Body of pancreas (tissue), 4 donors: Measurements from ENCODE around the gene IER5L. TPM values are rescaled to one million over a fixed set of nuclear protein-coding genes. Genes with fewer than 3 reads are reported as not detected.

Experiments
- ATAC-seq: fragments of 150-250 bp; one replicate; pipeline ENCODE4 v1.9.1; 2016
- DNase-seq, 4 donors: peaks; one replicate each; pipeline ENCODE4 v3.0.0-alpha.2; 2019
- H3K27ac ChIP-seq, 4 donors: fragments of 200-600 bp; sonication (generic); 1 replicate in 3 of 4; 2 replicates in 1 of 4; pipeline versions ENCODE4 v1.5.1 to v1.6.1; 2016 to 2019; ENCODE audit warnings: mild to moderate bottlenecking in 1 of 4, mixed read lengths in 1 of 4, moderate library complexity in 1 of 4
- H3K27me3 ChIP-seq, 2 donors: fragments of 200-600 bp; sonication (generic); one replicate each; pipeline ENCODE4 v1.6.0; 2016; ENCODE audit warnings: mild to moderate bottlenecking in 1 of 2
- H3K36me3 ChIP-seq, 2 donors: fragments of 200-600 bp; sonication (generic); replicated peaks in 1 of 2; 2 replicates each; pipeline ENCODE4 v1.5.1; 2016; ENCODE audit warnings: low read depth in 2 of 2; ENCODE audit not compliant: insufficient read depth in 1 of 2
- H3K4me1 ChIP-seq: fragments of 200-600 bp; sonication (generic); one replicate; pipeline ENCODE4 v1.6.0; 2016
- H3K4me3 ChIP-seq, 2 donors: fragments of 200-600 bp; sonication (generic); 1 replicate in 1 of 2; 2 replicates in 1 of 2; pipeline ENCODE4 v1.5.1; 2016 to 2019
- H3K9me3 ChIP-seq, 3 donors: fragments of 200-600 bp; sonication (generic); 1 replicate in 2 of 3; 2 replicates in 1 of 3; pipeline ENCODE4 v1.5.1; 2016
- POLR2A ChIP-seq, 3 donors: fragments of 450-650 bp; IDR thresholded peaks; one replicate each; pipeline ENCODE4 v1.6.1; 2016; ENCODE audit warnings: antibody characterized with exemption in 3 of 3, mild to moderate bottlenecking in 2 of 3
- WGBS, 2 donors: methylation state at CpG; one replicate each; pipeline ENCODE4 v1.1.5; 2017; 5-methylcytosine and 5-hydroxymethylcytosine counted together
- intact Hi-C: fragments of 100-400 bp; cut with DNase I; formaldehyde crosslinking; loops from one replicate; pipeline ENCODE4 v1.15.1; 2023
- total RNA-seq, 2 donors: library from RNA; depleted of rRNA; stranded (reverse); fragments of >200 nt; gene quantifications; one replicate each; pipeline ENCODE4 v1.1.0, GENCODE V29; 2016
- TF ChIP-seq, protein P1 (sequence below), 7 experiments: fragments of 450-650 bp in 4 of 7; fragments of 200-600 bp in 3 of 7; sonication (generic) in 3 of 7; IDR thresholded peaks; one replicate each; pipeline ENCODE4 v1.5.1; 2016 to 2019; ENCODE audit warnings: antibody characterized with exemption in 7 of 7

IER5L gene
- total RNA-seq, 2 donors from 2014 or later = 3.0 to 4.4 TPM

- H3K4me1 ChIP-seq = peaks cover 19% of the 10 kb centered on the region
- 70 to 74% methylated on average over 5 of the region's 5 CpGs for WGBS, 2 donors
- H3K27me3 ChIP-seq = no peaks in the 10 kb centered on the region
- H3K4me3 ChIP-seq = no peak overlapping the region
- no peaks in the 10 kb centered on the region for H3K36me3 ChIP-seq
- no peak for ATAC-seq
- no peak for TF ChIP-seq POLR2A (IDR thresholded peaks at IDR 0.05)
- TF ChIP-seq, protein P1, sequence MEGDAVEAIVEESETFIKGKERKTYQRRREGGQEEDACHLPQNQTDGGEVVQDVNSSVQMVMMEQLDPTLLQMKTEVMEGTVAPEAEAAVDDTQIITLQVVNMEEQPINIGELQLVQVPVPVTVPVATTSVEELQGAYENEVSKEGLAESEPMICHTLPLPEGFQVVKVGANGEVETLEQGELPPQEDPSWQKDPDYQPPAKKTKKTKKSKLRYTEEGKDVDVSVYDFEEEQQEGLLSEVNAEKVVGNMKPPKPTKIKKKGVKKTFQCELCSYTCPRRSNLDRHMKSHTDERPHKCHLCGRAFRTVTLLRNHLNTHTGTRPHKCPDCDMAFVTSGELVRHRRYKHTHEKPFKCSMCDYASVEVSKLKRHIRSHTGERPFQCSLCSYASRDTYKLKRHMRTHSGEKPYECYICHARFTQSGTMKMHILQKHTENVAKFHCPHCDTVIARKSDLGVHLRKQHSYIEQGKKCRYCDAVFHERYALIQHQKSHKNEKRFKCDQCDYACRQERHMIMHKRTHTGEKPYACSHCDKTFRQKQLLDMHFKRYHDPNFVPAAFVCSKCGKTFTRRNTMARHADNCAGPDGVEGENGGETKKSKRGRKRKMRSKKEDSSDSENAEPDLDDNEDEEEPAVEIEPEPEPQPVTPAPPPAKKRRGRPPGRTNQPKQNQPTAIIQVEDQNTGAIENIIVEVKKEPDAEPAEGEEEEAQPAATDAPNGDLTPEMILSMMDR (IDR thresholded peaks at IDR 0.05) = no peak
- no peak overlapping the region for H3K27ac ChIP-seq
- intact Hi-C loops = no loop called here
- no peaks in the 10 kb centered on the region for H3K9me3 ChIP-seq
- no peak for DNase-seq
Measured at GRCh38 chr9:129181246-129181645, 3.2 kb upstream of the IER5L start.

GRCh38 chr9:129178568-129179382 lies 714 bp upstream of the IER5L start:
- H3K4me1 ChIP-seq = peaks cover 36% of the 10 kb centered on the region
- H3K9me3 ChIP-seq = no peaks in the 10 kb centered on the region
- peak overlapping the region in 1 of 2 donors; percentile 79 for H3K4me3 ChIP-seq
- peak in 1 of 4 donors; percentile 24 for DNase-seq
- no peaks in the 10 kb centered on the region for H3K36me3 ChIP-seq
- ATAC-seq = no peak
- peak overlapping the region in 1 of 4 donors; percentile 86 for H3K27ac ChIP-seq
- TF ChIP-seq, protein P1 (IDR thresholded peaks at IDR 0.05) = no peak
- no peak for TF ChIP-seq POLR2A (IDR thresholded peaks at IDR 0.05)
- intact Hi-C loops = loop anchor here (10.0 kb wide), 1 partner anchor 326 kb away; no protein-coding TSS in a partner anchor
- H3K27me3 ChIP-seq = no peaks in the 10 kb centered on the region
- WGBS, 2 donors = 25 to 52% methylated on average over 18 to 38 of the region's 45 CpGs

DNA sequence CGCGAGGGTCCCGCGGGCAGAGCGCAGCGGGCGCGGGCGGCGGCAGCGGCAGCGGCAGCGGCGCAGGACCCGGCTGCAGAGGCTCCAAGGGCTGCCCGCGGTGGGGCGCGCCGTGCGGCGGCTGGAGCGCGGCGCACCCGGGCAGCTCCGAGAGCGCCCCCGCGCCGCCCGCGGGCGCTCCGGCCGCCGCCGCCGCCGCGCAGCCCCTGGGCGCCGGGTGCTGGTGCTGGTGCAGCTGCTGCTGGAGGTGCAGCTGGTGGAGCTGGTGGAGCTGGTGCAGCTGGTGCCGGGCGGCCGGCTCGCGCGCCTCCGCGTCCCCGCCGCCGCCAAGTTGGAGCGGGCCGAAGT lies 644 bp downstream of the IER5L start:
- DNase-seq (no peak), ATAC-seq (peak; percentile 28)
- H3K27me3 ChIP-seq = no peaks in the 10 kb centered on the region
- peak overlapping the region; percentile 68 to 86 (median 78) for H3K27ac ChIP-seq
- H3K4me1 ChIP-seq = peaks cover 50% of the 10 kb centered on the region
- H3K36me3 ChIP-seq = no peaks in the 10 kb centered on the region
- H3K9me3 ChIP-seq = no peaks in the 10 kb centered on the region
- peak overlapping the region; percentile 77 to 79 for H3K4me3 ChIP-seq
- intact Hi-C loops = loop anchor here (10.0 kb wide), 1 partner anchor 327 kb away; no protein-coding TSS in a partner anchor
- no peak for TF ChIP-seq POLR2A (IDR thresholded peaks at IDR 0.05)
- TF ChIP-seq, protein P1 (IDR thresholded peaks at IDR 0.05) = peak in 2 of 7 experiments; percentile 27 to 28
- 1% methylated on average over 38 of the region's 56 CpGs; no CpG with 5 or more reads in 1 of the 2 donors for WGBS, 2 donors

GRCh38 chr9:129176701-129177442 lies 1.2 kb downstream of the IER5L start:
- intact Hi-C loops = loop anchor here (10.0 kb wide), 1 partner anchor 328 kb away; no protein-coding TSS in a partner anchor
- ATAC-seq (no peak), DNase-seq (peak; percentile 38 to 51 (median 49))

More at GRCh38 chr9:129176701-129177442, 1.2 kb downstream of the IER5L start:
- H3K4me3 ChIP-seq = peak overlapping the region; percentile 23 to 65
- H3K9me3 ChIP-seq = no peaks in the 10 kb centered on the region
- no peak for TF ChIP-seq POLR2A (IDR thresholded peaks at IDR 0.05)
- TF ChIP-seq, protein P1 (IDR thresholded peaks at IDR 0.05) = peak in 2 of 7 experiments; percentile 4 to 7
- peaks cover 46% of the 10 kb centered on the region for H3K4me1 ChIP-seq
- H3K27me3 ChIP-seq = no peaks in the 10 kb centered on the region
- no peaks in the 10 kb centered on the region for H3K36me3 ChIP-seq
- WGBS, 2 donors = 0 to 2% methylated on average over 13 to 80 of the region's 80 CpGs
- peak overlapping the region; percentile 68 to 98 (median 95) for H3K27ac ChIP-seq
